ENCODE data around the gene ESPN.

GRCh38 chr1:6467224-6467623 is 42.6 kb downstream of the ESPN start:
- TF ChIP-seq CTCF (IDR thresholded peaks at IDR 0.05; ENCODE audit: poor library complexity) = no peak
- no peak for TF ChIP-seq EZH2 (IDR thresholded peaks at IDR 0.05; ENCODE audit: borderline replicate concordance)
